Measurements from ENCODE around the gene MAST4. TPM values are rescaled to one million over a fixed set of nuclear protein-coding genes. Genes with fewer than 3 reads are reported as not detected.

MAST4 gene
- total and polyA plus RNA-seq, 4 donors, result 3.7 to 9.5 (median 6.5) TPM

DNA sequence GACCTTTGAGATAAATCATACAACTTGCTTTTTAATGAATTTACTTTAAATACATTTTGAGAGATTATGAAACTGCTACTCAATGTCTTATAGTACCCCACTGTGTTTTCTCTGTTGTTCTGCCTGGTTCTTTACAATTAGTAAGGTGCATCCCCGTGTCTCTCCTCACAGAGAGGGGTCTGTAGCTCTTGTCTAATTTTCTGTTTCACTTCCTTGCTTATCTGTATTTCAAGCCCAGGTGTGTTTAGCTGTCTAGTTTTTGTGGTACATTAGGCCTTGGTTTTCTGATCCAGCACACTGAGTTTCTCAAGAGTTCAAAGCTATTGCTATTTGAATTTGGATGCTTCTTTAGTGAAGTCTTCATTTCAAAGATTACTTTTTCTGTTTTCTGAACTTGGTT, 105.1 kb downstream of the MAST4 start (continued):
- no peak for TF ChIP-seq RAD21 (IDR thresholded peaks at IDR 0.05)
- no peak for TF ChIP-seq GABPA (IDR thresholded peaks at IDR 0.05 in 1 of 2, conservative IDR thresholded peaks at IDR 0.05 in 1 of 2)
- TF ChIP-seq, protein P1, sequence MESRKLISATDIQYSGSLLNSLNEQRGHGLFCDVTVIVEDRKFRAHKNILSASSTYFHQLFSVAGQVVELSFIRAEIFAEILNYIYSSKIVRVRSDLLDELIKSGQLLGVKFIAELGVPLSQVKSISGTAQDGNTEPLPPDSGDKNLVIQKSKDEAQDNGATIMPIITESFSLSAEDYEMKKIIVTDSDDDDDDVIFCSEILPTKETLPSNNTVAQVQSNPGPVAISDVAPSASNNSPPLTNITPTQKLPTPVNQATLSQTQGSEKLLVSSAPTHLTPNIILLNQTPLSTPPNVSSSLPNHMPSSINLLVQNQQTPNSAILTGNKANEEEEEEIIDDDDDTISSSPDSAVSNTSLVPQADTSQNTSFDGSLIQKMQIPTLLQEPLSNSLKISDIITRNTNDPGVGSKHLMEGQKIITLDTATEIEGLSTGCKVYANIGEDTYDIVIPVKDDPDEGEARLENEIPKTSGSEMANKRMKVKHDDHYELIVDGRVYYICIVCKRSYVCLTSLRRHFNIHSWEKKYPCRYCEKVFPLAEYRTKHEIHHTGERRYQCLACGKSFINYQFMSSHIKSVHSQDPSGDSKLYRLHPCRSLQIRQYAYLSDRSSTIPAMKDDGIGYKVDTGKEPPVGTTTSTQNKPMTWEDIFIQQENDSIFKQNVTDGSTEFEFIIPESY (IDR thresholded peaks at IDR 0.05), result no peak
- no peak for TF ChIP-seq JUND (IDR thresholded peaks at IDR 0.05)
- TF ChIP-seq, protein P2, sequence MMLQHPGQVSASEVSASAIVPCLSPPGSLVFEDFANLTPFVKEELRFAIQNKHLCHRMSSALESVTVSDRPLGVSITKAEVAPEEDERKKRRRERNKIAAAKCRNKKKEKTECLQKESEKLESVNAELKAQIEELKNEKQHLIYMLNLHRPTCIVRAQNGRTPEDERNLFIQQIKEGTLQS (IDR thresholded peaks at IDR 0.05), result no peak

DNA sequence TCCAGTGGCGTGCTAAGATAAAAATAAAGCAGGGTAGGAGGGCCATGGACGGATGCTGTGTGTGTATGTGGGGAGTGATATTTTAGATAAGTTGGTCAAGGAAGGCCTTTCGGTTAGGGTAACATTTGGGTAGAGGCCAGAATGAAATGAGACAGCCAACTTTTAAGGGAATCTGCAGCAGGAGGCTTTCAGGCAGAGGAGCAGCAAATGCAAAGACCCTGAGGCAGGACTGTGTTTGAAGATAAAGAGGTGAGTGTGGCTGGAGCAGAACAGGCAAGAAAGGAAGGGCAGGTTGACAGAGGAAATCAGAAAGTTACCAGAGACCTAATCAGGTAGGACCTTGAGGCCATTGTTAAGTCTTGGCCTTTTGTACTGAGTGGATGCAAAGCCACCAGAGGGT, 106.2 kb downstream of the MAST4 start:
- no peak for DNase-seq (ENCODE audit: low spot score)
- H3K36me3 ChIP-seq (ENCODE audit: control insufficient read depth in 4 of 4, insufficient read depth in 3 of 4, low read depth in 1 of 4, low read length in 3 of 4), result no peaks in the 10 kb centered on the region
- no peak overlapping the region for H3K9ac ChIP-seq (ENCODE audit: low read depth in 1 of 2, low read length in 2 of 2)
- H3K4me1 ChIP-seq (ENCODE audit: control insufficient read depth in 4 of 4, insufficient read depth in 4 of 4, low read length in 3 of 4), result peaks cover 0 to 3% (median under 1%) of the 10 kb centered on the region in 4 donors
- no peak overlapping the region for H3K4me3 ChIP-seq (ENCODE audit: low read depth in 1 of 3, low read length in 3 of 3)
- H3K27ac ChIP-seq (ENCODE audit: low read depth in 1 of 2, low read length in 2 of 2), result no peak overlapping the region
- WGBS, result 93% methylated on average over 3 of the region's 3 CpGs
- TF ChIP-seq, protein P3, sequence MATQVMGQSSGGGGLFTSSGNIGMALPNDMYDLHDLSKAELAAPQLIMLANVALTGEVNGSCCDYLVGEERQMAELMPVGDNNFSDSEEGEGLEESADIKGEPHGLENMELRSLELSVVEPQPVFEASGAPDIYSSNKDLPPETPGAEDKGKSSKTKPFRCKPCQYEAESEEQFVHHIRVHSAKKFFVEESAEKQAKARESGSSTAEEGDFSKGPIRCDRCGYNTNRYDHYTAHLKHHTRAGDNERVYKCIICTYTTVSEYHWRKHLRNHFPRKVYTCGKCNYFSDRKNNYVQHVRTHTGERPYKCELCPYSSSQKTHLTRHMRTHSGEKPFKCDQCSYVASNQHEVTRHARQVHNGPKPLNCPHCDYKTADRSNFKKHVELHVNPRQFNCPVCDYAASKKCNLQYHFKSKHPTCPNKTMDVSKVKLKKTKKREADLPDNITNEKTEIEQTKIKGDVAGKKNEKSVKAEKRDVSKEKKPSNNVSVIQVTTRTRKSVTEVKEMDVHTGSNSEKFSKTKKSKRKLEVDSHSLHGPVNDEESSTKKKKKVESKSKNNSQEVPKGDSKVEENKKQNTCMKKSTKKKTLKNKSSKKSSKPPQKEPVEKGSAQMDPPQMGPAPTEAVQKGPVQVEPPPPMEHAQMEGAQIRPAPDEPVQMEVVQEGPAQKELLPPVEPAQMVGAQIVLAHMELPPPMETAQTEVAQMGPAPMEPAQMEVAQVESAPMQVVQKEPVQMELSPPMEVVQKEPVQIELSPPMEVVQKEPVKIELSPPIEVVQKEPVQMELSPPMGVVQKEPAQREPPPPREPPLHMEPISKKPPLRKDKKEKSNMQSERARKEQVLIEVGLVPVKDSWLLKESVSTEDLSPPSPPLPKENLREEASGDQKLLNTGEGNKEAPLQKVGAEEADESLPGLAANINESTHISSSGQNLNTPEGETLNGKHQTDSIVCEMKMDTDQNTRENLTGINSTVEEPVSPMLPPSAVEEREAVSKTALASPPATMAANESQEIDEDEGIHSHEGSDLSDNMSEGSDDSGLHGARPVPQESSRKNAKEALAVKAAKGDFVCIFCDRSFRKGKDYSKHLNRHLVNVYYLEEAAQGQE (IDR thresholded peaks at IDR 0.05), result no peak
- no peak for TF ChIP-seq FOXA1 (IDR thresholded peaks at IDR 0.05)
- no peak for TF ChIP-seq SP1 (IDR thresholded peaks at IDR 0.05)
- no peak for TF ChIP-seq GABPA (IDR thresholded peaks at IDR 0.05 in 1 of 2, conservative IDR thresholded peaks at IDR 0.05 in 1 of 2)
- TF ChIP-seq NR2F2 (IDR thresholded peaks at IDR 0.05), result no peak
- no peak for TF ChIP-seq EGR1 (IDR thresholded peaks at IDR 0.05; ENCODE audit: low read depth in 2 of 2)
- no peak for TF ChIP-seq YY1 (IDR thresholded peaks at IDR 0.05)
- no peak for TF ChIP-seq RXRA (IDR thresholded peaks at IDR 0.05)
- TF ChIP-seq, protein P4, sequence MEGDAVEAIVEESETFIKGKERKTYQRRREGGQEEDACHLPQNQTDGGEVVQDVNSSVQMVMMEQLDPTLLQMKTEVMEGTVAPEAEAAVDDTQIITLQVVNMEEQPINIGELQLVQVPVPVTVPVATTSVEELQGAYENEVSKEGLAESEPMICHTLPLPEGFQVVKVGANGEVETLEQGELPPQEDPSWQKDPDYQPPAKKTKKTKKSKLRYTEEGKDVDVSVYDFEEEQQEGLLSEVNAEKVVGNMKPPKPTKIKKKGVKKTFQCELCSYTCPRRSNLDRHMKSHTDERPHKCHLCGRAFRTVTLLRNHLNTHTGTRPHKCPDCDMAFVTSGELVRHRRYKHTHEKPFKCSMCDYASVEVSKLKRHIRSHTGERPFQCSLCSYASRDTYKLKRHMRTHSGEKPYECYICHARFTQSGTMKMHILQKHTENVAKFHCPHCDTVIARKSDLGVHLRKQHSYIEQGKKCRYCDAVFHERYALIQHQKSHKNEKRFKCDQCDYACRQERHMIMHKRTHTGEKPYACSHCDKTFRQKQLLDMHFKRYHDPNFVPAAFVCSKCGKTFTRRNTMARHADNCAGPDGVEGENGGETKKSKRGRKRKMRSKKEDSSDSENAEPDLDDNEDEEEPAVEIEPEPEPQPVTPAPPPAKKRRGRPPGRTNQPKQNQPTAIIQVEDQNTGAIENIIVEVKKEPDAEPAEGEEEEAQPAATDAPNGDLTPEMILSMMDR (IDR thresholded peaks at IDR 0.05; ENCODE audit: low read depth, low read length, missing input control), result no peak
- TF ChIP-seq, protein P1 (IDR thresholded peaks at IDR 0.05), result no peak
- TF ChIP-seq, protein P5, sequence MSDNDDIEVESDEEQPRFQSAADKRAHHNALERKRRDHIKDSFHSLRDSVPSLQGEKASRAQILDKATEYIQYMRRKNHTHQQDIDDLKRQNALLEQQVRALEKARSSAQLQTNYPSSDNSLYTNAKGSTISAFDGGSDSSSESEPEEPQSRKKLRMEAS (IDR thresholded peaks at IDR 0.05), result no peak
- no peak for TF ChIP-seq RAD21 (IDR thresholded peaks at IDR 0.05)
- TF ChIP-seq TAF1 (conservative IDR thresholded peaks at IDR 0.05), result no peak
- TF ChIP-seq, protein P2 (IDR thresholded peaks at IDR 0.05), result no peak
- TF ChIP-seq HNF4A (conservative IDR thresholded peaks at IDR 0.05), result no peak
- no peaks in the 10 kb centered on the region for H3K9me3 ChIP-seq (ENCODE audit: control insufficient read depth in 4 of 4, low read length in 3 of 4)
- no peaks in the 10 kb centered on the region for H3K27me3 ChIP-seq (ENCODE audit: control insufficient read depth in 4 of 4, insufficient read depth in 4 of 4, low read length in 3 of 4)

Measured in liver (tissue), 9 donors.